ENCODE measurements around the gene FXN.
A peak's percentile ranks its signal among the peaks of the same experiment; 100 is the strongest.
"Not testable (repeated sequence)": the region's sequence is repeated elsewhere in the genome, so short reads cannot be mapped to it uniquely, and the experiment has no call there.

Gene FXN

DNA sequence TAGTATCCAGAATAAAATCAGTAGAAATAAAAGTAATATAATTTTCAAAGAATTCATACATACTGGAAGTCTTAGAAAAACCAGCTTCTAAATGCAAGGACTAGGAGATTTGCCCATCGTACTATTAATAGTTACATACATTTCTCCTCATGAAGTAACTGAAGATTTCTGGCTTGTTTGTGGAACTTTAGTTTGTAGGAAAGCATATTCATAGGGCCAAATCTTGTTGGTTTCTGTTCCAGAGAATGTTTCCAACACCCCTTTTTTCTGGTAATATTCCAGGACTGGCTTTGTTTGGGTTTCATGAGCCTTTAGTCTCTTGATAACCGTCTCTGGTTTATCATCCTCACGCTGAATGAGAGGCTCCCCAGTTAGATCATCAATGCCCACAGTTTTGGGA is 72.2 kb downstream of the FXN start:
- TF ChIP-seq, protein P1, sequence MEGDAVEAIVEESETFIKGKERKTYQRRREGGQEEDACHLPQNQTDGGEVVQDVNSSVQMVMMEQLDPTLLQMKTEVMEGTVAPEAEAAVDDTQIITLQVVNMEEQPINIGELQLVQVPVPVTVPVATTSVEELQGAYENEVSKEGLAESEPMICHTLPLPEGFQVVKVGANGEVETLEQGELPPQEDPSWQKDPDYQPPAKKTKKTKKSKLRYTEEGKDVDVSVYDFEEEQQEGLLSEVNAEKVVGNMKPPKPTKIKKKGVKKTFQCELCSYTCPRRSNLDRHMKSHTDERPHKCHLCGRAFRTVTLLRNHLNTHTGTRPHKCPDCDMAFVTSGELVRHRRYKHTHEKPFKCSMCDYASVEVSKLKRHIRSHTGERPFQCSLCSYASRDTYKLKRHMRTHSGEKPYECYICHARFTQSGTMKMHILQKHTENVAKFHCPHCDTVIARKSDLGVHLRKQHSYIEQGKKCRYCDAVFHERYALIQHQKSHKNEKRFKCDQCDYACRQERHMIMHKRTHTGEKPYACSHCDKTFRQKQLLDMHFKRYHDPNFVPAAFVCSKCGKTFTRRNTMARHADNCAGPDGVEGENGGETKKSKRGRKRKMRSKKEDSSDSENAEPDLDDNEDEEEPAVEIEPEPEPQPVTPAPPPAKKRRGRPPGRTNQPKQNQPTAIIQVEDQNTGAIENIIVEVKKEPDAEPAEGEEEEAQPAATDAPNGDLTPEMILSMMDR (conservative IDR thresholded peaks at IDR 0.05), result no peak
- no peak overlapping the region for H3K27ac ChIP-seq

DNA sequence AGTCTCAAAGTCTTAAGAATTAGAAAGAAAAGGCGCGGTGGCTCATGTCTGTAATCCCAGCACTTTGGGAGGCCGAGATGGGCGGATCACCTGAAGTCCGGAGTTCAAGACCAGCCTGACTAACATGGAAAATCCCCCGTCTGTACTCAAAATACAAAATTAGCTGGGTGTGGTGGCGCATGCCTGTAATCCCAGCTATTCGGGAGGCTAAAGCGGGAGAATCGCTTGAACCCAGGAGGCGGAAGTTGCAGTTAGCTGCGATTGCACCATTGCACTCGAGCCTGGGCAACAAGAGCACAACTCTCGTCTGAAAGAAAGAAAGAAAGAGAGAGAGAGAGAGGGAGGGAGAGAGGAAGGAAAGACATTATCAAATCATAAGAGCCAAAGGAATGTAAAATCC is 73.2 kb downstream of the FXN start:
- not testable (repeated sequence) for H3K27ac ChIP-seq

DNA sequence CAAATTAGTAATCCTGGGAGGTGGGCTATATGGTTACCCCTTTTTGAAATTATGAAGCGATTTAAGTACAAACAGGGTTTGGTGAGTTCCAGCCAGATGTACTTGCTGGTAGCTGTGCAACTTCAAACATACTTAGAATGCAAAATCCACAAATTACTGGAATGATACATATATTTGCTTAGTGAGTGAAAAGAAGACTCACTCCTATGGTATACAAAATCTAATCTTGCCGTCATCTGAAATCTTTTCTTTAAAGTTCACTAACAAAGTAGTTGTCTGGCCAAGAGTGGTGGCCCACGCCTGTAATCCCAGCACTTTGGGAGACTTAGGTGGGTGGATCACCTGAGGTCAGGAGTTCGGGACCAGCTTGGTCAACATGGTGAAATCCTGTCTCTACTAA is 73.6 kb downstream of the FXN start:
- no peak overlapping the region for H3K27ac ChIP-seq
- TF ChIP-seq, protein P1 (conservative IDR thresholded peaks at IDR 0.05), result no peak

DNA sequence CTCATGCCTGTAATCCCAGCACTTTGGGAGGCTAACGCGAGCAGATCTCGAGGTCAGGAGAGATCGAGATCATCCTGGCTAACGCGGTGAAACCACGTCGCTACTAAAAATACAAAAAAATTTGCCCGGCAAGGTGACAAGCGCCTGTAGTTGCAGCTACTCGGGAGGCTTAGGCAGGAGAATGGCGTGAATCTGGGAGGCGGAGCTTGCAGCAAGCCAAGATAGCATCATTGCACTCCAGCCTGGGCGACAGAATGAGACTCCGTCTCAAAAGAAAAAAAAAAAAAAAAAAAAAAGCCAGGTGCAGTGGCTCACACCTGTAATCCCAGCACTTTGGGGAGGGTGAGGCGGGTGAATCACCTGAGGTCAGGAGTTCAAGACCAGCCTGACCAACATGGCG is 77.1 kb downstream of the FXN start:
- H3K27ac ChIP-seq, result not testable (repeated sequence)

DNA sequence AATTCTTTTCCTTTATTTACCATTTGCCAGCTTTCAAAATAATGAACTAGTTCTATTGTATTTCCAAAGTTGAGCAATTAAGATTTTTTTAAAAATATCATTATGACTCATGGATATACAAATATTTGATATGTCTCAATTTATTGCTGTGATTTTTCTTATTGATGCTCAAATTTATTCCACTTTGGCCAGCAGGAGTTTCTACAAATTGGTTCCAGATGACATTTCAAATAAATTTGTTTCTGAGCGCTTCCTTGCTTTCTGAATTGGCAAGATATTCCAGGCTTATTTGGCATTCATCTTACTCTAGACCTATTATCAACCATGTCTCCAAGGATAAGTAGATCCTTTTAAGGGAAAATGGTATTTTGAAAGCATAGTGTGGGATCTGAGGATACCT is 80.1 kb downstream of the FXN start:
- no peak overlapping the region for H3K27ac ChIP-seq
- TF ChIP-seq, protein P1 (conservative IDR thresholded peaks at IDR 0.05), result no peak

DNA sequence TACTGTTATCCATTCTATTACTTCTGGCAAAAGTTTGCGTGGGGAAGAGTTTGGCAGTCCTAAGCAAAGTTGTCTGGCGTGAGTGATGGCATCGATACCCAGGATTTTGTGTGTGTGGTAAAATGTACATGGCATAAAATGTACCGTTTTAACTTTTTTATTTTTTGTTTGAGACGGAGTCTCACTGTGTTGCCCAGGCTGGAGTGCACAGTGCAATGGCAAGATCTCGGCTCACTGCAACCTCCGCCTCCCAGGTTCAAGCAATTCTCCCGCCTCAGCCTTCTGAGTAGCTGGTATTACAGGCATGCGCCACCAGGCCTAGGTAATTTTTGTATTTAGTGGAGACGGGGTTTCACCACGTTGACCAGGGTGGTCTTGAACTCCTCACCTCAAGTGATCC is 83.1 kb downstream of the FXN start:
- TF ChIP-seq, protein P1 (conservative IDR thresholded peaks at IDR 0.05), result no peak
- no peak overlapping the region for H3K27ac ChIP-seq

DNA sequence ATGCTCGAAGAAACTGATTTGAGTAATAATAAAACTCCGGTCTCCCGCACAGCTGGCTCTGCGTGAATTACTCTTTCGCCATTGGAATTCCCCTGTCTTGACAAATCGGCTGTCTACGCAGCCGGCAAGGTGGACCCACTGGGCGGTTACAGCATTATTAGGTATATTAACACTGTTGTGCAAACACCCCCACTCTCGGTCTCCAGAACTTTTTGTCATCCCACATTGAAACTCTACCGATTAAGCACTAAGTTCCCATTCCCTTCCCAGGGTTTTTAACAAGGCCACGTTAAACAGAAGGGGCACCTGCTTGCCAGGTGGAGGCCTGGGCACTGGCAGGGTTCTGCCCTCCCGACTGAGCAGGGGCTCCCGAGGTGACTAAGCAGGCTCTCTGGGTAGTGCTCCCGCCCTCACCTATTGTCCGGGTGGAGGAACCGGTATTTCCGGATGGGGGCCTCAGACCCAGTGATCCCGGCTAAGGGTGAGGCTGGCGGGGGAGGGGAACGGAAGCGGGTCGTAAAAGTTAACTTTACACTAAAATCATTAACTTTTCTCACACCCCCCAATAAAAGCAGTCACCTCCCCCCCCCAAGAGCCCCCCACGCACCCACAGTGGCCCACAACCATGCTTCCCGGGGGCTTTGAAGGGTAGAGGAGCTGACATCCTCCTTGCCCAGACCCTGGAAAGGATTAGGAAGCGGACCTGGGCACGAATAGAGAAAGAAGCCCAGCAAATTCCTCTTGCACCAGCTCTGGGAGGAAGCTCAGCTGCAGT is 85.0 kb downstream of the FXN start:
- peak overlapping the region; percentile 95 for H3K27ac ChIP-seq
- TF ChIP-seq, protein P1 (conservative IDR thresholded peaks at IDR 0.05), result no peak

DNA sequence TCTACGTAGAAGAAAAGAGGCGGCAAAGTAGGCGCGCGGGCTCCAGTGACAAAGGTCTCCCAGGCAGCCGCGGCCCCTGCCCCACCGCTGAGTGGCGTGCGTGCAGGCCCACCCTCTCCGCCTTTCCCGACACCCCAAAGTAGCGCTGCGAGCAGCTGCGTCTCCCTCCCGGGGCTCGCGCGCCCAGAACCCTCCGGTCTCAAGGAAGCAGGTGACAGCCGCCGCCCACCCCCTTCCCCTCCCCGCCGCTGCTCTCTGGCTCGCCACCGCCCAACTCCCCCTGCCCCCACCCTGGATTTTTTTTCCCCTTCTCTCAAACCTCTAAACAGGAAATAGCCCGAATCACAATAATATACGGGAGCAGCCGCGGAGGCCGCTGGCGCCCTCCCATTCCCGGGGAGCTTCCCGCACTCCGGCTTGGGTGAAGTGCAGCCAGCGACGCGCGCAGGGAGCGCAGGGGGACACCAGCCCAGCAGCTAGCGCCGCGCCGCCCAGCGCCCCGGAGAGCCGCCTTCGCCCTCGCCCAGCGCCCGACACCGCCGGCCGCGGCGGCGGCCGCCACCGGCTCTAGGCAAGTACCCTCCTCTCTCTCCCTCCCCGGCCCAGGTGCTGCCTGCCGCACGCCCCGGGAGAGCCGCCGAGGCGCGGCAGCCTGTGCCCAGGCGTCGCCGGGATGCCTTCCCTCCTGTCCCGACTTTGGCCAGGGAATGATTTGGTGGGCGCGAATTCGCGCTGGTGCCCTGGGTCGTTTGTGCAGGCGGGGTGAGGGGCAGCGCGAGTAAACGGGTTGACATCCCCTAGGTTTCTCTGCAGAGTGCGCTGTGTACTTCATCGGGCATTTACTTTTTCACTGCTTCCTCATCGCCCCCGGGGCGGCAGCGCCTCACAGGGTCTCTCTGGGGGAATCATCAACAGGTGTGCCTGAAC is 85.9 kb downstream of the FXN start:
- H3K27ac ChIP-seq, result peak overlapping the region; percentile 95
- TF ChIP-seq, protein P1 (conservative IDR thresholded peaks at IDR 0.05), result no peak; the same call in 1 of the 2 replicates
